GM12878 (cell line): ENCODE results near the gene F13A1.

ENCODE experiments used
- ASH2L ChIP-seq: fragments of 300-600, 200-600 bp; sonication (generic); IDR thresholded peaks from 2 replicates; pipeline ENCODE4 v1.6.1; 2017; ENCODE audit warnings: low read depth, mild to moderate bottlenecking, borderline replicate concordance
- BCL11A ChIP-seq: IDR thresholded peaks from 2 replicates; pipeline ENCODE4 v1.6.1; 2011; ENCODE audit warnings: low read depth, low read length
- CTCF ChIP-seq, 3 experiments: IDR thresholded peaks in 2 of 3; conservative IDR thresholded peaks in 1 of 3; 2 replicates each; pipeline ENCODE4 v1.5.1; 2011; ENCODE audit warnings: low read depth in 3 of 3, low read length in 3 of 3, mild to moderate bottlenecking in 3 of 3, control low read depth in 2 of 3, moderate library complexity in 2 of 3, inconsistent platforms in 1 of 3, mixed read lengths in 1 of 3; ENCODE audit not compliant: control insufficient read depth in 2 of 3, insufficient read depth in 1 of 3; ENCODE audit errors: extremely low read depth in 1 of 3
- EZH2 ChIP-seq: IDR thresholded peaks from 2 replicates; pipeline ENCODE4 v1.6.1; 2012; ENCODE audit warnings: low read depth, mild to moderate bottlenecking, control low read depth, inconsistent platforms, low read length, borderline replicate concordance; ENCODE audit not compliant: control insufficient read depth
- MAX ChIP-seq: IDR thresholded peaks from 2 replicates; pipeline ENCODE4 v1.6.1; 2012; ENCODE audit warnings: low read depth, low read length, improper control_type of control experiment
- PBX3 ChIP-seq: IDR thresholded peaks from 2 replicates; pipeline ENCODE4 v1.6.1; 2011; ENCODE audit warnings: mild to moderate bottlenecking, low read depth, low read length, moderate library complexity; ENCODE audit not compliant: insufficient replicate concordance
- PRDM15 ChIP-seq: fragments of 450-650 bp; formaldehyde crosslinking; IDR thresholded peaks from 2 replicates; pipeline ENCODE4 v1.4.0; 2020; ENCODE audit warnings: mild to moderate bottlenecking, moderate library complexity
- RELA ChIP-seq: fragments of 450-650 bp; IDR thresholded peaks from 2 replicates; pipeline ENCODE4 v1.8.0; 2014; ENCODE audit warnings: borderline replicate concordance; ENCODE audit not compliant: partially characterized antibody
- RFX5 ChIP-seq: IDR thresholded peaks from 2 replicates; pipeline ENCODE4 v1.6.1; 2011; ENCODE audit warnings: low read depth, low read length, improper control_type of control experiment
- SRF ChIP-seq, 2 experiments: IDR thresholded peaks; 2 replicates each; pipeline ENCODE4 v1.6.1; 2011; ENCODE audit warnings: low read depth in 2 of 2, low read length in 2 of 2, mild to moderate bottlenecking in 1 of 2, moderate library complexity in 1 of 2
- SUZ12 ChIP-seq: fragments of 200-600 bp; sonication (generic); IDR thresholded peaks from one replicate; pipeline ENCODE4 v1.6.1; 2018; ENCODE audit warnings: antibody characterized with exemption, mild to moderate bottlenecking; ENCODE audit not compliant: unreplicated experiment
- ZBTB33 ChIP-seq: fragments of 450-650 bp; IDR thresholded peaks from 2 replicates; pipeline ENCODE4 v1.6.1; 2017; ENCODE audit warnings: mild to moderate bottlenecking

- TF ChIP-seq CTCF (IDR thresholded peaks at IDR 0.05 in 2 of 3, conservative IDR thresholded peaks at IDR 0.05 in 1 of 3; ENCODE audit: control insufficient read depth in 2 of 3, extremely low read depth in 1 of 3, insufficient read depth in 1 of 3, low read depth in 3 of 3, low read length in 3 of 3): no peak
- TF ChIP-seq RFX5: no peak
- TF ChIP-seq ZBTB33: no peak
- TF ChIP-seq BCL11A: no peak
- TF ChIP-seq SUZ12: no peak
- TF ChIP-seq RELA: no peak
- TF ChIP-seq PBX3: no peak
- TF ChIP-seq EZH2: no peak
- TF ChIP-seq MAX: no peak
- TF ChIP-seq PRDM15 (CRISPR knock-in tag): no peak
- TF ChIP-seq SRF (IDR thresholded peaks at IDR 0.05; ENCODE audit: low read depth in 2 of 2, low read length in 2 of 2): no peak
- TF ChIP-seq ASH2L: no peak
Measured at GRCh38 chr6:6218759-6219085, 101.7 kb downstream of the F13A1 start.
